HepG2 (cell line): ENCODE data around the gene HOXB4.

Source experiments
- ATF3 ChIP-seq: sonication (generic); formaldehyde crosslinking; IDR thresholded peaks from 2 replicates; pipeline ENCODE4 v1.4.0; 2020; ENCODE audit warnings: missing genetic modification reagents
- JUN ChIP-seq: sonication (generic); formaldehyde crosslinking; IDR thresholded peaks from 2 replicates; pipeline ENCODE4 v1.4.0; 2020; ENCODE audit warnings: mild to moderate bottlenecking, missing genetic modification reagents

GRCh38 chr17:48588074-48588415 lies 9.9 kb upstream of the HOXB4 start:
- TF ChIP-seq ATF3 (CRISPR knock-in tag) (no peak), JUN (no peak)
